AG10803 (cell line): ENCODE results near the gene MUC21.
A peak's percentile ranks its signal among the peaks of the same experiment; 100 is the strongest.
"Not testable (repeated sequence)": the region's sequence is repeated elsewhere in the genome, so short reads cannot be mapped to it uniquely, and the experiment has no call there.

Experiments used
- DNase-seq: peaks from one replicate; pipeline ENCODE4 v3.0.0; 2010; ENCODE audit warnings: low read depth
- H3K4me3 ChIP-seq: 2 replicates; pipeline ENCODE4 v1.5.1; 2011; ENCODE audit warnings: mild to moderate bottlenecking, low read length, control low read depth
- CTCF ChIP-seq: conservative IDR thresholded peaks from 2 replicates; pipeline ENCODE4 v1.5.1; 2011; ENCODE audit warnings: mild to moderate bottlenecking, low read length, control low read depth, inconsistent platforms

MUC21 gene

GRCh38 chr6:30957716-30958115 lies 25.8 kb upstream of the MUC21 start:
- no peak overlapping the region for H3K4me3 ChIP-seq
- TF ChIP-seq CTCF, result no peak
- DNase-seq, result no peak

- TF ChIP-seq CTCF, result no peak
- peak; percentile 64 for DNase-seq
Observed at GRCh38 chr6:30960907-30961673, 22.4 kb upstream of the MUC21 start.

GRCh38 chr6:30962716-30963115 lies 20.8 kb upstream of the MUC21 start:
- no peak for TF ChIP-seq CTCF
- no peak overlapping the region for H3K4me3 ChIP-seq
- DNase-seq, result no peak

More at GRCh38 chr6:30960907-30961673, 22.4 kb upstream of the MUC21 start:
- no peak overlapping the region for H3K4me3 ChIP-seq

- no peak for TF ChIP-seq CTCF
- no peak for DNase-seq
- no peak overlapping the region for H3K4me3 ChIP-seq
Observed at GRCh38 chr6:30963641-30964040, 19.9 kb upstream of the MUC21 start.

GRCh38 chr6:30964075-30964474 lies 19.4 kb upstream of the MUC21 start:
- H3K4me3 ChIP-seq, result no peak overlapping the region
- TF ChIP-seq CTCF, result no peak
- no peak for DNase-seq

- no peak for TF ChIP-seq CTCF
- H3K4me3 ChIP-seq, result no peak overlapping the region
- no peak for DNase-seq
Observed at GRCh38 chr6:30965140-30965601, 18.3 kb upstream of the MUC21 start.

GRCh38 chr6:30966154-30966553 lies 17.4 kb upstream of the MUC21 start:
- no peak for DNase-seq
- H3K4me3 ChIP-seq, result no peak overlapping the region
- TF ChIP-seq CTCF, result no peak

- not testable (repeated sequence) for H3K4me3 ChIP-seq, DNase-seq
Observed at GRCh38 chr6:30969171-30969570, 14.3 kb upstream of the MUC21 start.
